ENCODE data around the gene SPRY4.
"Not testable (repeated sequence)": the region's sequence is repeated elsewhere in the genome, so short reads cannot be mapped to it uniquely, and the experiment has no call there.

SPRY4 gene

DNA sequence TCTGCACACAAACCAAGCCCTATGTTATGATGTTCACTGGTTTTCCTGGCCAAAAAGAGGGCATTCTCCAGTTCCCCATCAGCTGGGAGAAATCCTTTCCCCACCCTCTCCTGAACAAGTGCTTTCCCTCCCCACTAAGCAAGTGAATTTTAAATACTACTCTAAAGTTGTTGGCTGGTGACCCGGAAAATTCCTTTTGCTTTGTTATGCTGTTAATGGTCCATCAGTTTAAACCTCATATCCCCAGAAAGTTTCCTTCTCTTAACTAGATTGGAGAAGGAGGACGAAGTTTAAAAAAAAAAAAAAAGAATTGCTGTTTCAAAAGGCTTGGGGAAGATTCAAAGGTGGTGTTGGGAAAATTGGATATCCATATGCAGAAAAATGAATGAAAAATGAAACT, 21.9 kb upstream of the SPRY4 start:
- Histone ChIP-seq H3K14ac (ENCODE audit: low read length) (no peak overlapping the region), H2BK15ac (ENCODE audit: low read length) (no peak overlapping the region), H3K79me1 (ENCODE audit: low read depth, low read length) (no peaks in the 10 kb centered on the region), H2AFZ (ENCODE audit: low read length) (no peak overlapping the region), H3K23ac (ENCODE audit: low read depth, low read length, poor library complexity) (no peak overlapping the region), H3K9ac (ENCODE audit: low read depth, low read length, poor library complexity) (no peak overlapping the region), H3K4me3 (ENCODE audit: low read length in 2 of 2) (no peak overlapping the region), H3K9me3 (replicated peaks in 1 of 2; ENCODE audit: control insufficient read depth in 2 of 2, insufficient read depth in 1 of 2, low read depth in 1 of 2, low read length in 2 of 2) (peaks cover 8 to 33% of the 10 kb centered on the region in 2 donors), H3K4ac (ENCODE audit: low read length) (no peak overlapping the region), H2BK12ac (ENCODE audit: low read length) (no peak overlapping the region), H3K4me1 (ENCODE audit: control insufficient read depth in 2 of 2, insufficient read depth in 1 of 2, low read depth in 1 of 2, low read length in 2 of 2) (peaks cover 0 to 5% of the 10 kb centered on the region in 2 donors), H3K18ac (ENCODE audit: low read length) (no peak overlapping the region), H4K8ac (ENCODE audit: low read depth, low read length) (no peak overlapping the region), H3K27me3 (ENCODE audit: control insufficient read depth in 3 of 3, insufficient read depth in 3 of 3, low read depth in 1 of 3, low read length in 3 of 3) (no peaks in the 10 kb centered on the region), H3K4me2 (ENCODE audit: insufficient read depth, low read length, poor library complexity, severe bottlenecking) (no peak overlapping the region), H3K36me3 (replicated peaks in 1 of 2; ENCODE audit: control insufficient read depth in 2 of 2, insufficient read depth in 2 of 2, low read length in 2 of 2) (peaks cover 0 to 2% of the 10 kb centered on the region in 2 donors), H2BK120ac (ENCODE audit: low read depth, low read length) (no peak overlapping the region), H4K91ac (ENCODE audit: low read depth, low read length, poor library complexity) (no peak overlapping the region), H2AK5ac (ENCODE audit: low read depth, low read length) (no peak overlapping the region), H2BK5ac (ENCODE audit: low read length) (no peak overlapping the region), H3K27ac (replicated peaks; ENCODE audit: low read length) (peak overlapping the region; percentile 59)
- no peak for DNase-seq (ENCODE audit: low spot score)
- no CpG with 5 or more reads among the region's 2 CpGs for WGBS, 2 donors (ENCODE audit: extremely low coverage in 2 of 2, insufficient read length in 2 of 2, insufficient replicate concordance in 1 of 2)

DNA sequence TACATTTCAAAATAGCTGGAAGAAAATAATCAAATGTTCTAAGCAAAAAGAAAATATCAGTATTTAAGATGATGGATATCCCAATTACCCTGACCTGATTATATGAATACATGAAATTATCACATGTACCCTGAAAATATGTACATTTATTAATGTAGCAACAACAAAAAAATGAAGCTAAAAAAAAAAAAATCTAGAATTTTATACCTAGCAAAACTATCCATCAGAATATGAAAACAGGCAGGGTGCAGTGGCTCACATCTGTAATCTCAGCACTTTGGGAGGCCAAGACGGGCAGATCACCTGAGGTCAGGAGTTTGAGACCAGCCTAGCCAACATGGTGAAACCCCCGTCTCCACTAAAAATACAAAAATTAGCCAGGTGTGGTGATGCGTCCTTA, 20.1 kb upstream of the SPRY4 start:
- not testable (repeated sequence) for H3K27me3 ChIP-seq (ENCODE audit: control insufficient read depth in 3 of 3, insufficient read depth in 3 of 3, low read depth in 1 of 3, low read length in 3 of 3); H3K4me1 ChIP-seq (ENCODE audit: control insufficient read depth in 2 of 2, insufficient read depth in 1 of 2, low read depth in 1 of 2, low read length in 2 of 2); H2BK120ac ChIP-seq (ENCODE audit: low read depth, low read length); H2BK5ac ChIP-seq (ENCODE audit: low read length); H3K14ac ChIP-seq (ENCODE audit: low read length); H3K4me2 ChIP-seq (ENCODE audit: insufficient read depth, low read length, poor library complexity, severe bottlenecking); H3K9ac ChIP-seq (ENCODE audit: low read depth, low read length, poor library complexity); H2AK5ac ChIP-seq (ENCODE audit: low read depth, low read length); DNase-seq (ENCODE audit: low spot score); H4K91ac ChIP-seq (ENCODE audit: low read depth, low read length, poor library complexity); H3K36me3 ChIP-seq (replicated peaks in 1 of 2; ENCODE audit: control insufficient read depth in 2 of 2, insufficient read depth in 2 of 2, low read length in 2 of 2); H3K79me1 ChIP-seq (ENCODE audit: low read depth, low read length); H3K4ac ChIP-seq (ENCODE audit: low read length); H3K23ac ChIP-seq (ENCODE audit: low read depth, low read length, poor library complexity); H2BK12ac ChIP-seq (ENCODE audit: low read length); H4K8ac ChIP-seq (ENCODE audit: low read depth, low read length); H3K27ac ChIP-seq (replicated peaks; ENCODE audit: low read length); H2AFZ ChIP-seq (ENCODE audit: low read length); H3K18ac ChIP-seq (ENCODE audit: low read length); H3K4me3 ChIP-seq (ENCODE audit: low read length in 2 of 2); H2BK15ac ChIP-seq (ENCODE audit: low read length)
- WGBS, 2 donors (ENCODE audit: extremely low coverage in 2 of 2, insufficient read length in 2 of 2, insufficient replicate concordance in 1 of 2), result no CpG with 5 or more reads among the region's 3 CpGs
- H3K9me3 ChIP-seq (replicated peaks in 1 of 2; ENCODE audit: control insufficient read depth in 2 of 2, insufficient read depth in 1 of 2, low read depth in 1 of 2, low read length in 2 of 2), result peaks cover 10 to 33% of the 10 kb centered on the region in 2 donors

DNA sequence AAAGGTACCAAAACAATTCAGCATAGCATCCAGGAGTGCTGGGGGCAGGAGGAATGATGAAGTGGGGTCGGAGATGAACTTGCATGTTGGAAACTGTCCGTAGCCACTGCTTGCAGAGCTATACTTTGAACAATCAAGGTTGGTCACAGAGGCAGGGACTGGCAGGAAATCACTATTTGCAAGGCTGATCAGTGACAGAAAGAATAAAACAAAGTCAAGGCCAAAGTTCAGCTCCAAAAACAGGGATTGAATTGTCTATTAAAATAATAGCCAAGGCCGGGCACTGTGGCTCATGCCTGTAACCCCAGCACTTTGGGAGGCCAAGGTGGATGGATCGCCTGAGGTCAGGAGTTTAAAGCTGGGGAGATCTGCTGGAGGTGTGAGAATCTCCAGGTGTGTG, 18.7 kb upstream of the SPRY4 start:
- no peak overlapping the region for H3K9ac ChIP-seq (ENCODE audit: low read depth, low read length, poor library complexity)
- no peak overlapping the region for H3K27ac ChIP-seq (replicated peaks; ENCODE audit: low read length)
- H4K91ac ChIP-seq (ENCODE audit: low read depth, low read length, poor library complexity), result no peak overlapping the region
- no CpG with 5 or more reads among the region's 4 CpGs for WGBS, 2 donors (ENCODE audit: extremely low coverage in 2 of 2, insufficient read length in 2 of 2, insufficient replicate concordance in 1 of 2)
- H3K4me2 ChIP-seq (ENCODE audit: insufficient read depth, low read length, poor library complexity, severe bottlenecking), result no peak overlapping the region
- H3K18ac ChIP-seq (ENCODE audit: low read length), result no peak overlapping the region
- H3K4me3 ChIP-seq (ENCODE audit: low read length in 2 of 2), result no peak overlapping the region
- no peak overlapping the region for H3K23ac ChIP-seq (ENCODE audit: low read depth, low read length, poor library complexity)
- no peak overlapping the region for H4K8ac ChIP-seq (ENCODE audit: low read depth, low read length)
- H3K79me1 ChIP-seq (ENCODE audit: low read depth, low read length), result no peaks in the 10 kb centered on the region
- H2BK15ac ChIP-seq (ENCODE audit: low read length), result no peak overlapping the region
- peaks cover 0 to 2% of the 10 kb centered on the region in 2 donors for H3K36me3 ChIP-seq (replicated peaks in 1 of 2; ENCODE audit: control insufficient read depth in 2 of 2, insufficient read depth in 2 of 2, low read length in 2 of 2)
- peaks cover 0 to 5% of the 10 kb centered on the region in 2 donors for H3K4me1 ChIP-seq (ENCODE audit: control insufficient read depth in 2 of 2, insufficient read depth in 1 of 2, low read depth in 1 of 2, low read length in 2 of 2)
- no peak for DNase-seq (ENCODE audit: low spot score)
- no peak overlapping the region for H2AFZ ChIP-seq (ENCODE audit: low read length)
- no peak overlapping the region for H2BK120ac ChIP-seq (ENCODE audit: low read depth, low read length)
- H2BK12ac ChIP-seq (ENCODE audit: low read length), result no peak overlapping the region
- H2BK5ac ChIP-seq (ENCODE audit: low read length), result no peak overlapping the region
- no peak overlapping the region for H2AK5ac ChIP-seq (ENCODE audit: low read depth, low read length)
- H3K27me3 ChIP-seq (ENCODE audit: control insufficient read depth in 3 of 3, insufficient read depth in 3 of 3, low read depth in 1 of 3, low read length in 3 of 3), result no peaks in the 10 kb centered on the region
- H3K14ac ChIP-seq (ENCODE audit: low read length), result no peak overlapping the region
- peaks cover 10 to 40% of the 10 kb centered on the region in 2 donors for H3K9me3 ChIP-seq (replicated peaks in 1 of 2; ENCODE audit: control insufficient read depth in 2 of 2, insufficient read depth in 1 of 2, low read depth in 1 of 2, low read length in 2 of 2)
- no peak overlapping the region for H3K4ac ChIP-seq (ENCODE audit: low read length)

DNA sequence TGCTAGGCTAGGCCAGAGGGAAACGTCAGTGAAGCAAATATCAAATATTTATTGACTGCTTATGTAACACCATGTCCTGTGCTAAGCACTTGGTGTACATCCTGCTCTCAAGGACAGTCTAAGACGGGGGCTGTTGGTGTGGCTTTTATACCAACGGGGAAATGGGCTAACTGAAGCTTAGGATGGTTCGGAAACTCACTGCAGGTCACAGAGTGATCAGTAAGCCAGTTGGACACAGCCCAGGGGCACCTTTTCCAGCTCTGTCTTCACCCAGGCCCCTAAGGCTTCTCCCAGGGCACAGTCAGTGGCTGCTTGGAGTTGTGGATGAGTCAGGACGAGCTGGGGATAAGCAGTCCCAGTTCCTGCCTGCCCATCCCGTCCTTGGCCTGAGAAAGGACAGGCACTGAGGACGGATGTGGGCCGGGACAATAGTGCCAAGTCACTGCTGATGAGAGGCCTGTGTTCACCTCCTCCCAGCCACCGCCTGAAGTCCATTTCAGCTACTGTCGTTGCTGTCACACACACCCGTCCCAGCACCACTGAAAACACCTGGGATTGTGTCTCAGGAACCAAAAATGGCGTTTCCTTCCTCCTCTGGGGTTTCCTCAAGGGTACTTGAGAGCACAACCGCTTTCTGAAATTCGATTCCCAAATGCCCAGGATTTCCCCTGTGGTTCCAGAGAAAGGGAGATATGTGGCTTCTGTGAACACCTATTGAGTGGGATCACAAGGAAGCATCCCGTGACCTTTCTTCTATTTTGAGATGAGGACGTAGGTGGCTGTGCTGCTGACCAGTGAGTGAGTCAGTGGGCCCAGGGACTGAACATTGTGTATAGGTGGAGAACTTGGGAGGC, 17.5 kb upstream of the SPRY4 start:
- Histone ChIP-seq H3K9me3 (replicated peaks in 1 of 2; ENCODE audit: control insufficient read depth in 2 of 2, insufficient read depth in 1 of 2, low read depth in 1 of 2, low read length in 2 of 2) (peaks cover 10 to 41% of the 10 kb centered on the region in 2 donors), H3K4me2 (ENCODE audit: insufficient read depth, low read length, poor library complexity, severe bottlenecking) (no peak overlapping the region), H3K27me3 (ENCODE audit: control insufficient read depth in 3 of 3, insufficient read depth in 3 of 3, low read depth in 1 of 3, low read length in 3 of 3) (no peaks in the 10 kb centered on the region), H2AK5ac (ENCODE audit: low read depth, low read length) (no peak overlapping the region), H2BK120ac (ENCODE audit: low read depth, low read length) (no peak overlapping the region), H3K27ac (replicated peaks; ENCODE audit: low read length) (no peak overlapping the region), H2BK15ac (ENCODE audit: low read length) (no peak overlapping the region), H3K23ac (ENCODE audit: low read depth, low read length, poor library complexity) (no peak overlapping the region), H3K36me3 (replicated peaks in 1 of 2; ENCODE audit: control insufficient read depth in 2 of 2, insufficient read depth in 2 of 2, low read length in 2 of 2) (peaks cover 0 to 2% of the 10 kb centered on the region in 2 donors), H2BK12ac (ENCODE audit: low read length) (no peak overlapping the region), H4K91ac (ENCODE audit: low read depth, low read length, poor library complexity) (no peak overlapping the region), H3K9ac (ENCODE audit: low read depth, low read length, poor library complexity) (no peak overlapping the region), H3K4ac (ENCODE audit: low read length) (no peak overlapping the region), H4K8ac (ENCODE audit: low read depth, low read length) (no peak overlapping the region), H3K14ac (ENCODE audit: low read length) (no peak overlapping the region), H2AFZ (ENCODE audit: low read length) (peak overlapping the region; percentile 8), H3K4me1 (ENCODE audit: control insufficient read depth in 2 of 2, insufficient read depth in 1 of 2, low read depth in 1 of 2, low read length in 2 of 2) (peaks cover 0 to 5% of the 10 kb centered on the region in 2 donors), H3K4me3 (ENCODE audit: low read length in 2 of 2) (no peak overlapping the region), H2BK5ac (ENCODE audit: low read length) (no peak overlapping the region), H3K79me1 (ENCODE audit: low read depth, low read length) (no peaks in the 10 kb centered on the region), H3K18ac (ENCODE audit: low read length) (no peak overlapping the region)
- no peak for DNase-seq (ENCODE audit: low spot score)
- WGBS, 2 donors (ENCODE audit: extremely low coverage in 2 of 2, insufficient read length in 2 of 2, insufficient replicate concordance in 1 of 2), result no CpG with 5 or more reads among the region's 16 CpGs
